OCI-LY7 (cell line): ENCODE measurements around the gene IKZF1. TPM values are rescaled to one million over a fixed set of nuclear protein-coding genes. Genes with fewer than 3 reads are reported as not detected.

Source experiments
- BruUV-seq: library from RNA; stranded (reverse); fragments of 400-500 nt; replicated peaks from 2 replicates; lab custom pipeline; 2021; lab: Mats Ljungman, UMichigan
- CTCF ChIA-PET: fragments of 300-600 bp; sonication (Branson Sonifier 250); formaldehyde crosslinking; loops from one replicate; lab custom pipeline; 2022; ENCODE audit warnings: antibody characterized with exemption; ENCODE audit not compliant: unreplicated experiment; lab: Charles Lee
- POLR2A ChIA-PET: fragments of 300-600 bp; sonication (Branson Sonifier 250); formaldehyde crosslinking; loops from one replicate; lab custom pipeline; 2022; ENCODE audit warnings: antibody characterized with exemption; lab: Charles Lee
- DNase-seq: peaks from one replicate; pipeline ENCODE4 v3.0.0-alpha.2; 2015; ENCODE audit warnings: low spot score
- H2AFZ ChIP-seq: fragments of 200-600 bp; sonication (generic), shearing (Covaris generic); 2 replicates; pipeline ENCODE4 v1.6.1; 2014; ENCODE audit warnings: mild to moderate bottlenecking, antibody characterized with exemption, low read length, moderate library complexity
- H3K27ac ChIP-seq: fragments of 200-600 bp; sonication (generic); 2 replicates; pipeline ENCODE4 v1.5.1; 2014; ENCODE audit warnings: mixed run types, low read depth, mild to moderate bottlenecking, moderate library complexity, low read length, inconsistent platforms; ENCODE audit not compliant: poor library complexity, severe bottlenecking
- H3K36me3 ChIP-seq: fragments of 200-600 bp; sonication (generic); 2 replicates; pipeline ENCODE4 v1.6.1; 2014; ENCODE audit warnings: mild to moderate bottlenecking, antibody characterized with exemption, low read length, moderate library complexity, mixed read lengths; ENCODE audit not compliant: insufficient read depth
- H3K4me1 ChIP-seq: fragments of 200-600 bp; sonication (generic); 2 replicates; pipeline ENCODE4 v1.5.1; 2014; ENCODE audit warnings: mild to moderate bottlenecking, low read length; ENCODE audit not compliant: insufficient read depth, poor library complexity, severe bottlenecking
- H3K4me2 ChIP-seq: fragments of 200-600 bp; sonication (generic); 2 replicates; pipeline ENCODE4 v1.6.1; 2014; ENCODE audit warnings: mild to moderate bottlenecking, low read length
- H3K4me3 ChIP-seq: fragments of 200-600 bp; sonication (generic); 2 replicates; pipeline ENCODE4 v1.5.1; 2014; ENCODE audit warnings: mild to moderate bottlenecking, low read depth, low read length; ENCODE audit not compliant: poor library complexity, severe bottlenecking
- H3K79me2 ChIP-seq: fragments of 200-600 bp; sonication (generic); 2 replicates; pipeline ENCODE4 v1.6.1; 2016; ENCODE audit warnings: low read depth, mild to moderate bottlenecking, low read length, moderate library complexity, mixed read lengths; ENCODE audit not compliant: insufficient read depth
- H3K9me2 ChIP-seq: fragments of 200-600 bp; sonication (generic); 2 replicates; pipeline ENCODE4 v1.6.1; 2016; ENCODE audit warnings: mild to moderate bottlenecking, low read length, mixed read lengths; ENCODE audit not compliant: insufficient read depth
- H3K9me3 ChIP-seq: fragments of 200-600 bp; sonication (generic); 2 replicates; pipeline ENCODE4 v1.6.1; 2014; ENCODE audit warnings: mild to moderate bottlenecking, mixed run types, low read length, mixed read lengths
- H4K20me1 ChIP-seq: fragments of 200-600 bp; sonication (generic); 2 replicates; pipeline ENCODE4 v1.6.1; 2014; ENCODE audit warnings: mild to moderate bottlenecking, antibody characterized with exemption, low read length, moderate library complexity, mixed read lengths; ENCODE audit not compliant: insufficient read depth
- EZH2phosphoT487 ChIP-seq: fragments of 200-600 bp; sonication (generic); IDR thresholded peaks from 2 replicates; pipeline ENCODE4 v1.6.1; 2018; ENCODE audit warnings: low read depth, borderline replicate concordance, mild to moderate bottlenecking, mixed run types, antibody characterized with exemption, low read length, moderate library complexity, mixed read lengths
- intact Hi-C: fragments of 100-400 bp; cut with micrococcal nuclease; formaldehyde crosslinking; loops from one replicate; pipeline ENCODE4 v1.10.0; 2022; ENCODE audit not compliant: unreplicated experiment
- total RNA-seq, 2 experiments: library from RNA; depleted of rRNA in 1 of 2; stranded (reverse); fragments of >200 nt in 1 of 2; shearing (Covaris generic) in 1 of 2; gene quantifications; 2 replicates each; pipeline ENCODE4 v1.2.3, GENCODE V29; 2014 to 2022
- TF ChIP-seq, protein P1 (sequence below): fragments of 200-600 bp; sonication (generic); conservative IDR thresholded peaks from 2 replicates; pipeline ENCODE4 v1.5.1; 2014; ENCODE audit warnings: mild to moderate bottlenecking, antibody characterized with exemption, low read length, moderate library complexity, mixed read lengths

Gene IKZF1
- total RNA-seq, 2 experiments from 2014 or later: 108 to 161 TPM

DNA sequence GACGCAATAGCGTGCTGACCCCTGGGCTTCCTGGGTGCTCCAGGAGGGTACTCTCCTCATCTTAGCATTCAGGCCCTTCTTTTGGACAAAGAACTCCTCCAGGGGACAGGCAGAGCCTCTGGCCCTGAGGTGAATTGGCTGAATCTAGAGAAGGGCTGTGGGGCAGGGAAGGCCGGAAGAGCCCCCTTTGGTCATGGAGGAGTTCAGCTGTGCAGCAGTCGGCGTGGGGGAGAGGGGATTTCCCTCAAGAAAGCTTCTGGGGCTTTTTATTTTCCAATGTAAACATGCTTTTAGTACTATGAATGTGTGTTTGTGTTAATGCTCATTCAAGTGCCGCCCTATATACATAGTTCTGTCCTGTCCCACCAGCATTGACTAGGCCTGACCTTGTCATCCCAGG lies 106.8 kb downstream of the IKZF1 start:
- Histone ChIP-seq H3K4me1 (peaks cover 50% of the 10 kb centered on the region), H3K9me2 (no peaks in the 10 kb centered on the region), H3K27ac (no peak overlapping the region), H3K79me2 (no peaks in the 10 kb centered on the region), H2AFZ (peak overlapping the region; percentile 24; the same call in 1 of the 2 replicates), H3K4me2 (no peak overlapping the region), H3K36me3 (no peaks in the 10 kb centered on the region), H3K4me3 (no peak overlapping the region), H3K9me3 (no peaks in the 10 kb centered on the region), H4K20me1 (no peaks in the 10 kb centered on the region)
- ChIA-PET CTCF (no interaction called here), POLR2A (interaction anchor here (0.9 to 1.8 kb wide), 8 partner anchors 16 to 267 kb away, joined by 3 to 7 read pairs (median 4); partner anchors contain the start of gene IKZF1)
- intact Hi-C loops: no loop called here
- DNase-seq: no peak
- TF ChIP-seq, protein P1, sequence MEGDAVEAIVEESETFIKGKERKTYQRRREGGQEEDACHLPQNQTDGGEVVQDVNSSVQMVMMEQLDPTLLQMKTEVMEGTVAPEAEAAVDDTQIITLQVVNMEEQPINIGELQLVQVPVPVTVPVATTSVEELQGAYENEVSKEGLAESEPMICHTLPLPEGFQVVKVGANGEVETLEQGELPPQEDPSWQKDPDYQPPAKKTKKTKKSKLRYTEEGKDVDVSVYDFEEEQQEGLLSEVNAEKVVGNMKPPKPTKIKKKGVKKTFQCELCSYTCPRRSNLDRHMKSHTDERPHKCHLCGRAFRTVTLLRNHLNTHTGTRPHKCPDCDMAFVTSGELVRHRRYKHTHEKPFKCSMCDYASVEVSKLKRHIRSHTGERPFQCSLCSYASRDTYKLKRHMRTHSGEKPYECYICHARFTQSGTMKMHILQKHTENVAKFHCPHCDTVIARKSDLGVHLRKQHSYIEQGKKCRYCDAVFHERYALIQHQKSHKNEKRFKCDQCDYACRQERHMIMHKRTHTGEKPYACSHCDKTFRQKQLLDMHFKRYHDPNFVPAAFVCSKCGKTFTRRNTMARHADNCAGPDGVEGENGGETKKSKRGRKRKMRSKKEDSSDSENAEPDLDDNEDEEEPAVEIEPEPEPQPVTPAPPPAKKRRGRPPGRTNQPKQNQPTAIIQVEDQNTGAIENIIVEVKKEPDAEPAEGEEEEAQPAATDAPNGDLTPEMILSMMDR: no peak
- no peak for TF ChIP-seq EZH2phosphoT487
- BruUV-seq: no TSS peak

DNA sequence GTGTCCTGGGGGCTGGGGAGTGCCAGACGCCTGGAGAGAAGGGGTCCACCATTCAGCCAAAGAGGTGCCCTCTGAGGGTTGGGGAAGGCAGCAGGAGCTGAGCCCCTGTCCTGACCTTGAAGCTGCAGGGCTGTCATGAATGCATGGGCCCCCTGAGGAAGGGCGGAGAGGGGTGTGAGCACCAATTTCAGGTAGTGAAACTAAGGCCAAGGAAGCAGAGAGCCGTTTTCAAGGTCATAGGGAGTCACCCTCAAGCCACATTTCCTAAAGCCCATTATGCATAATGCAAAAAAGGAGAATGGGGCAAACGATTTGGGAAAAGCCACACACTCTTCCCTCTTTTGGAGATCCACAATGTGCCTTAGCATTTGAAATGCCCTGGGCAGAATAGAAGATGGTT lies 108.5 kb downstream of the IKZF1 start:
- Histone ChIP-seq H3K4me3 (no peak overlapping the region), H4K20me1 (no peaks in the 10 kb centered on the region), H3K79me2 (no peaks in the 10 kb centered on the region), H3K9me3 (no peaks in the 10 kb centered on the region), H3K27ac (no peak overlapping the region), H3K4me2 (peak overlapping the region; percentile 43), H3K4me1 (peaks cover 67% of the 10 kb centered on the region), H3K9me2 (no peaks in the 10 kb centered on the region), H3K36me3 (no peaks in the 10 kb centered on the region), H2AFZ (no peak overlapping the region; the same call in 1 of the 2 replicates)
- ChIA-PET CTCF (no interaction called here), POLR2A (no interaction called here)
- intact Hi-C loops: no loop called here
- DNase-seq: peak; percentile 49
- no peak for TF ChIP-seq EZH2phosphoT487
- TF ChIP-seq, protein P1: no peak
- no TSS peak for BruUV-seq

DNA sequence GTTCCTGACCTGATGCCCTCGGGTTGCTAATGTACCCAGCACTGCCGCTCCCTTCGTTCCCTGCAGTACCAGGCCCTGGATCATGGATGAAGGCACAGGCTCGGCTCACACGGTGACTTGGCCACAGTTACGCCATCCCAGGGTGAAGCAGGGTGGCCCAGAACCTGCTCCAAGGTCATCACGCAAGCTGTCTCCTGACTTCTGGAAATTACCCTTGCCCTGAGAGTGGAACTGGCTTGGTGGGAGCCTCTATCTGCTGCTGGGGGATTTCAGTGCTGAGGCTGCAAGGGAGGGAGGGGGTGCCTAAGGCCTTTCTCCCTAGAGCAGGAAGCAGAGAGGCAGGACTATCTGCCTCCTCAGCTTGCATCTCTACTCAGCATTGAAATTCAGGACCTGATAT lies 109.0 kb downstream of the IKZF1 start:
- H3K27ac ChIP-seq: peak overlapping the region; percentile 12
- no peak overlapping the region for H3K4me3 ChIP-seq
- BruUV-seq: no TSS peak
- no peak for DNase-seq
- CTCF ChIA-PET: no interaction called here
- H3K4me1 ChIP-seq: peaks cover 67% of the 10 kb centered on the region
- H3K79me2 ChIP-seq: no peaks in the 10 kb centered on the region
- H4K20me1 ChIP-seq: no peaks in the 10 kb centered on the region
- intact Hi-C loops: no loop called here
- no peak overlapping the region for H3K4me2 ChIP-seq
- no peaks in the 10 kb centered on the region for H3K9me3 ChIP-seq
- H3K36me3 ChIP-seq: no peaks in the 10 kb centered on the region
- H2AFZ ChIP-seq: no peak overlapping the region; the same call in 1 of the 2 replicates
- no peak for TF ChIP-seq EZH2phosphoT487
- TF ChIP-seq, protein P1: no peak
- POLR2A ChIA-PET: no interaction called here
- no peaks in the 10 kb centered on the region for H3K9me2 ChIP-seq
